Astrocyte (in vitro differentiated cells and primary cell): Measurements from ENCODE around the gene EML3.

Source experiments
- CTCF ChIP-seq: IDR thresholded peaks from 2 replicates; pipeline ENCODE4 v1.5.1; 2011; ENCODE audit warnings: low read depth, mild to moderate bottlenecking, inconsistent platforms, low read length, moderate library complexity; ENCODE audit not compliant: insufficient read depth
- EZH2 ChIP-seq: IDR thresholded peaks from 2 replicates; pipeline ENCODE4 v1.6.1; 2012; ENCODE audit warnings: mild to moderate bottlenecking, low read length, inconsistent platforms; ENCODE audit not compliant: insufficient read depth

DNA sequence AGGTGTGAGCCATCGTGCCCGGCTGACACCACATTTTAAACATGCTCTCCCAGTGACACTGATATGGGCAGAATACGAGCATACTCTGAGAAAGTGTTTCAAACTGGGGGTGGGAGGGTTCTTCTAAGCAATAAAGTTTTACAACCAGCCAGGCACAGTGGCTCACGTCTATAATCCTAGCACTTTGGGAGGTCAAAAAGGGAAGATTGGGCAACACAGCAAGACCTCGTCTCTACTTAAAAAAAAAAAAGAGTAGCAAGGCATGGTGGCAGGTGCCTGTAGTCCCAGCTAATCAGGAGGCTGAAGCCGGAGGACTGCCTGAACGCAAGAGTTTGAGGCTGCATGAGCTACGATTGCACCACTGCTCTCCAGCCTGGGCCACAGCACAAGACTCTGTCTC is 31.6 kb upstream of the EML3 start:
- TF ChIP-seq CTCF (no peak), EZH2 (no peak)
